Skeletal muscle cell (primary cell): ENCODE results near the gene ZNF366.

Source experiments
- DNase-seq: peaks from one replicate; pipeline ENCODE4 v3.0.0-alpha.2; 2010; ENCODE audit warnings: low read depth
- H3K4me3 ChIP-seq: 2 replicates; pipeline ENCODE4 v1.5.1; 2011; ENCODE audit warnings: low read depth, mild to moderate bottlenecking, control low read depth, low read length, moderate library complexity

The ZNF366 gene

GRCh38 chr5:72507231-72507906 is at the start of gene ZNF366:
ZNF366 (minus strand) TSS chr5:72507410; CDS start chr5:72461496, 45,914 bp downstream.
- no peak within 1 kb of the TSS for H3K4me3 ChIP-seq
- DNase-seq = no peak

GRCh38 chr5:72556351-72557166 is 49.3 kb upstream of the ZNF366 start:
- peak; percentile 58 for DNase-seq
- H3K4me3 ChIP-seq = peak overlapping the region; percentile 10

GRCh38 chr5:72555871-72556270 is 48.7 kb upstream of the ZNF366 start:
- no peak overlapping the region for H3K4me3 ChIP-seq
- no peak for DNase-seq

- H3K4me3 ChIP-seq = no peak overlapping the region
- DNase-seq = no peak
Measured at GRCh38 chr5:72554897-72555296, 47.7 kb upstream of the ZNF366 start.

- peak; percentile 65 for DNase-seq
- no peak overlapping the region for H3K4me3 ChIP-seq
Measured at GRCh38 chr5:72552041-72552557, 44.9 kb upstream of the ZNF366 start.

GRCh38 chr5:72550595-72550994 is 43.4 kb upstream of the ZNF366 start:
- H3K4me3 ChIP-seq = no peak overlapping the region
- no peak for DNase-seq

GRCh38 chr5:72543811-72544210 is 36.6 kb upstream of the ZNF366 start:
- no peak overlapping the region for H3K4me3 ChIP-seq
- DNase-seq = no peak

- H3K4me3 ChIP-seq = no peak overlapping the region
- DNase-seq = peak; percentile 70
Measured at GRCh38 chr5:72543365-72543764, 36.2 kb upstream of the ZNF366 start.

- no peak for DNase-seq
- H3K4me3 ChIP-seq = no peak overlapping the region
Measured at GRCh38 chr5:72542695-72543094, 35.5 kb upstream of the ZNF366 start.

GRCh38 chr5:72541501-72542225 is 34.5 kb upstream of the ZNF366 start:
- no peak for DNase-seq
- H3K4me3 ChIP-seq = no peak overlapping the region

- H3K4me3 ChIP-seq = no peak overlapping the region
- no peak for DNase-seq
Measured at GRCh38 chr5:72540759-72541438, 33.7 kb upstream of the ZNF366 start.

GRCh38 chr5:72539726-72540125 is 32.5 kb upstream of the ZNF366 start:
- DNase-seq = no peak
- H3K4me3 ChIP-seq = no peak overlapping the region

- no peak overlapping the region for H3K4me3 ChIP-seq
- DNase-seq = no peak
Measured at GRCh38 chr5:72539038-72539437, 31.8 kb upstream of the ZNF366 start.

- H3K4me3 ChIP-seq = no peak overlapping the region
- DNase-seq = no peak
Measured at GRCh38 chr5:72537166-72537565, 30.0 kb upstream of the ZNF366 start.

GRCh38 chr5:72531496-72532190 is 24.4 kb upstream of the ZNF366 start:
- no peak overlapping the region for H3K4me3 ChIP-seq
- peak; percentile 38 for DNase-seq

- no peak for DNase-seq
- H3K4me3 ChIP-seq = no peak overlapping the region
Measured at GRCh38 chr5:72530196-72530595, 23.0 kb upstream of the ZNF366 start.

- DNase-seq = no peak
Measured at GRCh38 chr5:72529383-72529782, 22.2 kb upstream of the ZNF366 start.

GRCh38 chr5:72525816-72526215 is 18.6 kb upstream of the ZNF366 start:
- peak; percentile 94 for DNase-seq
- no peak overlapping the region for H3K4me3 ChIP-seq

More at GRCh38 chr5:72529383-72529782, 22.2 kb upstream of the ZNF366 start:
- no peak overlapping the region for H3K4me3 ChIP-seq
